Measurements from ENCODE around the gene PSMC4. TPM values are rescaled to one million over a fixed set of nuclear protein-coding genes. Genes with fewer than 3 reads are reported as not detected.

Gene PSMC4
- total RNA-seq, 1 donor from 2014 or later = 162 TPM

GRCh38 chr19:39986643-39987042 is 15.7 kb downstream of the PSMC4 start:
- intact Hi-C loops (cut with micrococcal nuclease) = no loop called here

- intact Hi-C loops (cut with micrococcal nuclease) = no loop called here
Observed at GRCh38 chr19:39987167-39987566, 16.2 kb downstream of the PSMC4 start.

GRCh38 chr19:39987596-39987995 is 16.6 kb downstream of the PSMC4 start:
- intact Hi-C loops (cut with micrococcal nuclease) = no loop called here

DNA sequence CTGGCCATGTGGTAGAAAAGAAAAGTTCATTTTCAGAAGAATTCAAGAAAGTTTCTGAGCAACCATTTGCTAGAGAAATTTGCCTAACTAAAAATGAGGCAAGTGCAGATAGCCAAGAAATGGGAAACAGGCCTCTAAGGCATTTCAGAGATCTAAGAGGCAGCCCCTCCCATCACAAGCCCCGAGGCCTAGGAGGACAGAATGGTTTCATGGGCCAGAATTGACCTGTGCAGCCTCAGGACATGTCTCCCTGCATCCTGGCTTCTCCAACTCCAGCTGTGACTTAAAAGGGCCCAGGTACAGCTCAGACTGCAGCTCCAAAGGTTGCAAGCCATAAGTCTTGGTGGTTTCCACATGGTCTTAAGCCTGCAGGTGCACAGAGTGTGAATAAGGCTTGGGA is 22.6 kb downstream of the PSMC4 start:
- intact Hi-C loops (cut with micrococcal nuclease) = no loop called here

- intact Hi-C loops (cut with micrococcal nuclease) = no loop called here
Observed at GRCh38 chr19:39994361-39994760, 23.4 kb downstream of the PSMC4 start.

GRCh38 chr19:39995794-39996193 is 24.8 kb downstream of the PSMC4 start:
- intact Hi-C loops (cut with micrococcal nuclease) = loop anchor here (1.0 kb wide), 4 partner anchors 24 to 196 kb away; partner anchors contain the start of genes FBL, MAP3K10, PSMC4 and ZNF780A

DNA sequence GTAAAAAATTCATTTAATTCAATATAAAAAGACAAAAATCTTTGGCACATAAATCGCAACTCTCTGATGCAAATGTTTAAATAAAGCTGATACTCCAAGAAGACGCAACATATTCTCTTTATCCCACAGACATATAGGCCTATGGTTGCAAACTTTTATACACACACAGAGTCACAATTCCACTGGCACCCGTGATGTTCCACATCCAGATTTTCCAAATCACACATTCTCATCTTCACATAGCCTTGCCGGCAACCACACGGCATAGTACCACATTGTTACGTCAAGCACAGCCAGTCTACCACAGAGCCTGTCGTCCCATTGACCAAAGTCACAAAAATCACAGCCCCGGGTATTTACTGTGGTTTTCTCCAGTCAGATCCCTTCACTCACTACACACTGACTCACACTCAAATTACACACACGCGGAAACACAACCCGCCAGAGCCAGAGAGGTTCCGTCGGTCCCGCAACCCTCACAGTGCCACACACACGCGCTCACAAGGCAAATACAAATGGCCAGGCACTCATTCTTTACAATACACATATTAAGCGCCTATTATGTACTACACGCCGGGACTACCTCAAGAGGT is 25.3 kb downstream of the PSMC4 start:
- intact Hi-C loops (cut with micrococcal nuclease) = loop anchor here (1.0 kb wide), 4 partner anchors 25 to 195 kb away; partner anchors contain the start of genes FBL, MAP3K10, PSMC4 and ZNF780A

DNA sequence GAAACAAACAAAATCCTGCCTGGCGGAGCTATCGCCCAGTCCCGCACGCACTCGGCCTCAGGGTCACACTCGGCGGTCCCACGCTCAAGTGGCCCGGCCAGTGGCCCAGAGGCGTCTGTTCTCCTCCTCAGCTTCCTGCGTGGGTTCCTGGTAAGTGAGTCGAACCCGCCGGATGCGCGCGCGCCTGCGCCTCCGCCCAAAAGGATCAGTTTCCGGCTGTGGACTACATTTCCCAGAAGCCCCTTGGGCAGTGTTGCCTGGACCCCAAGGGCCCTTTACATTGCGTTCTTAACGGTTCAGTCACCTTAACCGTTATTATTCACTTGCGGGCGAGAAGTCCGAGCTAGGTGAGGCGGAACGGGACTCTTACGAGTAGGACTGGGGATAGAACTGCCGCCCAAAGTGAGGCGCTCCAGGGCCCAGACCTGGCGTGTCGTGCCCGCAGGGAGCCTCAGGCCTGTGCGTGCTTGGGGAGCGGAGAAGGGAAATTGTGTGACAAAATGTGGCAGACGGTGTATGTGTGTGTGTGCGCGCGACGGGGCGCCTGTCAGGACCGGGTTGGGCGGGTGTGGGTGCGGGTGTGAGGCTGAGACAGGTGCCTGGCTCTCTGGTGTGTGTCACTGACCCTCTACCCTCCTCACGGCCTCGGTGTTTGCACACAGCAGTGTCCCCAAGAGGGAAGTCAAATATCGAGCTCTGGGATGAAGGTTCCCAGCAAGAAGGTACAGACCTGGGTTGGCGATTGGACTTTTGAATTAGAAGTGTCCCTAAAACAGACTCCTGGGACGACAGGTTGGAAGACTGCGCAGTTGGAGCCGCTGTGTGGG is 26.1 kb downstream of the PSMC4 start, which contains the start of gene ZNF546:
Gene ZNF546, plus strand, starts transcription at position 250 of the 827 bp plus-strand sequence. CDS start 1,267 bp downstream, outside the sequence.
- intact Hi-C loops (cut with micrococcal nuclease) = loop anchor here (1.0 kb wide), 8 partner anchors 26 to 288 kb away; partner anchors contain the start of genes AKT2, FBL, MAP3K10 and PSMC4

- intact Hi-C loops (cut with micrococcal nuclease) = loop anchor here (1.0 kb wide), 4 partner anchors 56 to 288 kb away; partner anchors contain the start of genes AKT2 and ZNF780B
Observed at GRCh38 chr19:39997638-39998216, 26.8 kb downstream of the PSMC4 start.

GRCh38 chr19:39998501-39998900 is 27.5 kb downstream of the PSMC4 start:
- intact Hi-C loops (cut with micrococcal nuclease) = no loop called here

GRCh38 chr19:40005691-40006272 is 34.8 kb downstream of the PSMC4 start:
- intact Hi-C loops (cut with micrococcal nuclease) = no loop called here

DNA sequence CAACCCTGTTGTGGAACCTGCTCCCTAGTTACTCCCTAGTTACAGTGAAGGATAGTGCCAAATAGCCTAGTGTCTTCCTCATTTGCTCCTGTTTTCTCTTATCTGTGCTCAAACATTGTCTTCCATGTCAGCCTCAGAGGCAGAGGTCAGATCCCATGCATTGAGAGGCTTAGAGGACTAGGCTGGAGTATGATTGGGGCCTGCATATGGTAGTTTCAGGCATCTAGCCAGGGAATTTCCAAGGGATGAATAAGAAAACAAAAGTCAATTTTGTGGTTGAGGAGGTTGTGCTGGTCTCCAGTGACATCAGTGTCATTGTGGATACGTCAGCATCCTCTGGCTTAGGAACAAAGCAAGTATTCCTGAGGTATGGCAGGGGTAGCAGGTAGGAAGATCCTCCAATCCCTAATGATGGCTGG is 35.3 kb downstream of the PSMC4 start:
- intact Hi-C loops (cut with micrococcal nuclease) = no loop called here

DNA sequence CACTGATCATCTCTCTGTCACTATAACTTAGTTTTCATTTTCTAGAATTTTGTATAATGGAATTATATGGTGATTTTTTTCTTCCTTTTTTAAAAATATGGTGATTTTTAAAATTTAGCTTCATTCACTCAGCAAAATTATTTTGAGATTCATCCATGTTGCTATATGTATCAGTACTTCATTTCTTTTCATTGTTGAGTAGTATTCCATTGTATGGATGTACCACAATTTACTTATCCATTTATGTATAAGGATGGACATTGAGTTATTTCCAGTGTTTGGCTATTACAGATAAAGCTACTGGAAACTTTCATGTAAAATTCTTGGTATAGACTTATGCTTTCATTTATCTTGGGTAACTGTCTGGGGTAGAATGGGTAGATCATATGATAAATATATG is 38.7 kb downstream of the PSMC4 start:
- intact Hi-C loops (cut with micrococcal nuclease) = no loop called here

GRCh38 chr19:40013991-40014390 is 43.0 kb downstream of the PSMC4 start:
- intact Hi-C loops (cut with micrococcal nuclease) = no loop called here

DNA sequence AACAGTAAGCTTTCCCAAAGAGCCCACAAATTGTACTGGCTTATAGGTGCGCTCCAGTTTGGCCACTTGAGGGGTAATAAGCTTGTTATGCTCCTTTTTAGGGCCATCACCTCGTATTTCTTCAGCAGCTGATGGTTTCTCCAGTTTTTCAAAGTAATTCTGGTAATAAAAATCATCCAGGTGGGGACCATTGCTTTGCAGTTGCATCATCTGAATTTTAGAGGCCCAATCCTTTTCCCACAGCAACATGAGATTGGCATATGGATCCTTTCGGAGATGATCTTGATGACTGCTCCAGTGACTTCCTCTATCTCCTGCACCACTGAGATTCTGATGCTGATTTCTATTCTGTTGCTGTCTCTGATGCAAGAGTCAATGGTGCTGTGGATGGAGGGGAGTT is 53.0 kb downstream of the PSMC4 start:
- intact Hi-C loops (cut with micrococcal nuclease) = no loop called here

DNA sequence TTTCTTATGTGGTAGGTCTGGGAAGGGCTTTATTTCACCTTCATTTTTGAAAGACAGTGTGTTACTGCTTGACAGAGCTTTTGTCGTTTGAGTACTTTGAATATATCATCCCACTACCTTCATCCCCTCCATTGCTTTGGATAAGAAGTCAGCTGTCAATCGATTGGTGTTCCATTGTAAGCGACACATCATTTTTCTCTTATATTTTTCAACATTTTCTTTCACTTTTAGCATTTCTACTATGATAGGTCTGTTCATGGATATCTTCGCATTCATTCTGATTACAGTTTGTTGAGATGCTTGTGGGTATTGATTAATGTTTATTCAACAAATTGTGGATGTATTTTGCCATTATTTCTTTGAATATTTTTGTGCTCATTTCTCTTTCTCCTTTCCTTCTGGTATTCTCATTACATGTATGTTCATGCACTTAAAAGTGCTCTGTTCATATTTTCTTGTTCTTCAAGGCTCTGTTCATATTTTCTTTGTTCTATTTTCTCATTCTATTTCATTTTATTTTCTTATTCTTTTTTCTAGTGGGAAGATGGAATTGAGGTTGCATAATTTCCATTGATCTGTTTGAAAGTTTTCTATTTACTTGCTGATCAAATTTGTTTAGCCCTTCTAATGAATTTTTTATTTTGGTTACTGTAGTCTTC is 55.1 kb downstream of the PSMC4 start:
- intact Hi-C loops (cut with micrococcal nuclease) = no loop called here

DNA sequence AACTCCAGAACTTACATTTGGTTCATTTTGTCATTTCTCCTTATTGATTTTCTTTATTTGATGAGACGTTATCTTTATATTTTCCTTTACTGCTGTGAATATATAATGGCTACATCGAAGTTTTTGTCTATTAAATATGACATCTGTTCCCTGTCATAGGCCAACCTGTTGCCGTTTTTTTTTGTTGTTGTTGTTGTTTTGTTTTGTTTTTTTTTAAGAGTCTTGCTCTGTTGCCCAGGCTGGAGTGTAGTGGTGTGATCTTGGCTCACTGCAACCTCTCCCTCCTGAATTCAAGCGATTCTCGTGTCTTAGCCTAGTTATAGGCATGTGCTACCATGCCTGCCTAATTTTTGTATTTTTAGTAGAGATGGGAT is 55.6 kb downstream of the PSMC4 start:
- intact Hi-C loops (cut with micrococcal nuclease) = no loop called here
